Upper lobe of right lung (tissue), 1 donor: ENCODE data around the gene TMEM123. TPM values are rescaled to one million over a fixed set of nuclear protein-coding genes. Genes with fewer than 3 reads are reported as not detected.

ENCODE experiments used
- ATAC-seq: fragments of 200-7000 bp; cut with Tn5 transposase; one replicate; pipeline ENCODE4 v1.9.1; 2020; ENCODE audit warnings: mild to moderate bottlenecking, moderate library complexity
- DNase-seq: peaks from one replicate; pipeline ENCODE4 v3.0.0-alpha.2; 2020
- H3K27ac ChIP-seq: fragments of 200-600 bp; one replicate; pipeline ENCODE4 v1.8.0; 2022
- H3K27me3 ChIP-seq: fragments of 200-600 bp; one replicate; pipeline ENCODE4 v1.8.0; 2022; ENCODE audit warnings: mild to moderate bottlenecking
- H3K36me3 ChIP-seq: fragments of 200-600 bp; one replicate; pipeline ENCODE4 v1.8.0; 2022
- H3K4me1 ChIP-seq: fragments of 200-600 bp; one replicate; pipeline ENCODE4 v1.8.0; 2022
- H3K4me3 ChIP-seq: fragments of 200-600 bp; one replicate; pipeline ENCODE4 v1.8.0; 2022; ENCODE audit warnings: mild to moderate bottlenecking
- H3K9me3 ChIP-seq: fragments of 200-600 bp; one replicate; pipeline ENCODE4 v1.8.0; 2022
- CTCF ChIP-seq: fragments of 200-600 bp; IDR thresholded peaks from one replicate; pipeline ENCODE4 v1.8.0; 2022; ENCODE audit warnings: antibody characterized with exemption
- intact Hi-C: fragments of 100-400 bp; cut with DNase I; formaldehyde crosslinking; loops from one replicate; pipeline ENCODE4 v1.11.0; 2022
- total RNA-seq: library from RNA; stranded (reverse); fragmentation: NEBNext Ultra II Directional; extraction: Animal tissue kit (Norgen Biotek cat#: 25700); gene quantifications from one replicate; pipeline ENCODE4 v1.2.1, GENCODE V29; 2021
- donor health status: DM: no; HTN: yes; CAD: no; lungs with severe emphysema.

The TMEM123 gene
- total RNA-seq, 1 donor from 2014 or later = 203 TPM

- H3K4me1 ChIP-seq = no peaks in the 10 kb centered on the region
- TF ChIP-seq CTCF = peak; percentile 77
- H3K27ac ChIP-seq = no peak overlapping the region
- intact Hi-C loops = no loop called here
- H3K4me3 ChIP-seq = no peak overlapping the region
- peak; percentile 95 for ATAC-seq
- DNase-seq = no peak
- H3K27me3 ChIP-seq = no peaks in the 10 kb centered on the region
- no peaks in the 10 kb centered on the region for H3K9me3 ChIP-seq
- H3K36me3 ChIP-seq = no peaks in the 10 kb centered on the region
Measured at GRCh38 chr11:102495161-102496042, 42.8 kb upstream of the TMEM123 start.

- Histone ChIP-seq H3K4me1 (no peaks in the 10 kb centered on the region), H3K36me3 (no peaks in the 10 kb centered on the region), H3K27me3 (no peaks in the 10 kb centered on the region), H3K4me3 (no peak overlapping the region), H3K27ac (no peak overlapping the region), H3K9me3 (no peaks in the 10 kb centered on the region)
- no peak for DNase-seq
- intact Hi-C loops = no loop called here
- peak; percentile 26 for ATAC-seq
- no peak for TF ChIP-seq CTCF
Measured at GRCh38 chr11:102494216-102494615, 41.7 kb upstream of the TMEM123 start.

GRCh38 chr11:102493524-102493923, 41.0 kb upstream of the TMEM123 start:
- DNase-seq (no peak), ATAC-seq (no peak)
- Histone ChIP-seq H3K36me3 (no peaks in the 10 kb centered on the region), H3K4me3 (no peak overlapping the region), H3K4me1 (no peaks in the 10 kb centered on the region), H3K9me3 (no peaks in the 10 kb centered on the region), H3K27me3 (no peaks in the 10 kb centered on the region), H3K27ac (no peak overlapping the region)
- intact Hi-C loops = no loop called here
- no peak for TF ChIP-seq CTCF

GRCh38 chr11:102491969-102492368, 39.4 kb upstream of the TMEM123 start:
- DNase-seq (no peak), ATAC-seq (no peak)
- intact Hi-C loops = no loop called here
- H3K4me3 ChIP-seq = no peak overlapping the region
- H3K27me3 ChIP-seq = no peaks in the 10 kb centered on the region
- no peak overlapping the region for H3K27ac ChIP-seq
- no peaks in the 10 kb centered on the region for H3K36me3 ChIP-seq
- no peaks in the 10 kb centered on the region for H3K4me1 ChIP-seq
- TF ChIP-seq CTCF = no peak
- H3K9me3 ChIP-seq = no peaks in the 10 kb centered on the region

- intact Hi-C loops = loop anchor here (10.0 kb wide), 1 partner anchor 95 kb away; no protein-coding TSS in a partner anchor
- Histone ChIP-seq H3K9me3 (no peaks in the 10 kb centered on the region), H3K36me3 (no peaks in the 10 kb centered on the region), H3K27ac (no peak overlapping the region), H3K4me1 (no peaks in the 10 kb centered on the region), H3K27me3 (no peaks in the 10 kb centered on the region), H3K4me3 (no peak overlapping the region)
- no peak for ATAC-seq
- DNase-seq = no peak
- TF ChIP-seq CTCF = no peak
Measured at GRCh38 chr11:102489186-102490145, 36.9 kb upstream of the TMEM123 start.
